HG03342 (cell line): ENCODE results near the gene SYCE1L.
"Not testable (repeated sequence)": the region's sequence is repeated elsewhere in the genome, so short reads cannot be mapped to it uniquely, and the experiment has no call there.

Experiments used
- ATAC-seq: cut with Tn5 transposase; IDR thresholded peaks from one replicate; pipeline ENCODE4 v1.9.1; 2021; ENCODE audit warnings: mild to moderate bottlenecking, moderate library complexity; ENCODE audit not compliant: unreplicated experiment

SYCE1L gene

GRCh38 chr16:77199211-77199610, at the start of gene SYCE1L:
TSS of gene SYCE1L (plus strand) at chr16:77199408. CDS start at chr16:77199452, 44 bp downstream.
- no peak for ATAC-seq

- no peak for ATAC-seq
Measured at GRCh38 chr16:77157346-77158058, 41.7 kb upstream of the SYCE1L start.

GRCh38 chr16:77158293-77158692, 40.9 kb upstream of the SYCE1L start:
- no peak for ATAC-seq

GRCh38 chr16:77165006-77165405, 34.2 kb upstream of the SYCE1L start:
- no peak for ATAC-seq

GRCh38 chr16:77165536-77166236, 33.5 kb upstream of the SYCE1L start:
- not testable (repeated sequence) for ATAC-seq

- ATAC-seq, result no peak
Measured at GRCh38 chr16:77166726-77167125, 32.5 kb upstream of the SYCE1L start.

GRCh38 chr16:77168901-77169300, 30.3 kb upstream of the SYCE1L start:
- no peak for ATAC-seq

- peak; percentile 87 for ATAC-seq
Measured at GRCh38 chr16:77169650-77170236, 29.5 kb upstream of the SYCE1L start.

- ATAC-seq, result no peak
Measured at GRCh38 chr16:77170805-77171204, 28.4 kb upstream of the SYCE1L start.

- peak; percentile 81 for ATAC-seq
Measured at GRCh38 chr16:77171745-77172635, 27.2 kb upstream of the SYCE1L start.

- ATAC-seq, result no peak
Measured at GRCh38 chr16:77172951-77173350, 26.3 kb upstream of the SYCE1L start.

- ATAC-seq, result no peak
Measured at GRCh38 chr16:77183137-77183536, 16.1 kb upstream of the SYCE1L start.

- not testable (repeated sequence) for ATAC-seq
Measured at GRCh38 chr16:77186298-77186697, 12.9 kb upstream of the SYCE1L start.

GRCh38 chr16:77190190-77190477, 9.1 kb upstream of the SYCE1L start:
- no peak for ATAC-seq

- ATAC-seq, result peak; percentile 96
Measured at GRCh38 chr16:77190478-77191258, 8.5 kb upstream of the SYCE1L start, which contains the start of gene MON1B. TSS of gene MON1B (plus strand) at chr16:77191190. CDS start at chr16:77191486, 296 bp downstream.

GRCh38 chr16:77191259-77191969, 7.8 kb upstream of the SYCE1L start:
- peak; percentile 14 for ATAC-seq

- no peak for ATAC-seq
Measured at GRCh38 chr16:77193377-77193776, 5.8 kb upstream of the SYCE1L start.

GRCh38 chr16:77194295-77195231, 4.6 kb upstream of the SYCE1L start:
- ATAC-seq, result no peak

GRCh38 chr16:77195411-77195810, 3.8 kb upstream of the SYCE1L start:
- no peak for ATAC-seq
